H54 (cell line): Measurements from ENCODE around the gene UTF1.
A peak's percentile ranks its signal among the peaks of the same experiment; 100 is the strongest.

Source experiments
- DNase-seq: peaks from one replicate; pipeline ENCODE4 v3.0.0; 2011; ENCODE audit warnings: low spot score, mixed read lengths; ENCODE audit not compliant: insufficient read length
- FAIRE-seq: peaks from 3 replicates; lab custom pipeline; 2011; peaks lifted over from hg19 to GRCh38; lab: Jason Lieb, UNC
- POLR2A ChIP-seq: IDR thresholded peaks from 2 replicates; pipeline ENCODE4 v1.6.1; 2011; ENCODE audit warnings: low read depth, mild to moderate bottlenecking, low read length

UTF1 gene

DNA sequence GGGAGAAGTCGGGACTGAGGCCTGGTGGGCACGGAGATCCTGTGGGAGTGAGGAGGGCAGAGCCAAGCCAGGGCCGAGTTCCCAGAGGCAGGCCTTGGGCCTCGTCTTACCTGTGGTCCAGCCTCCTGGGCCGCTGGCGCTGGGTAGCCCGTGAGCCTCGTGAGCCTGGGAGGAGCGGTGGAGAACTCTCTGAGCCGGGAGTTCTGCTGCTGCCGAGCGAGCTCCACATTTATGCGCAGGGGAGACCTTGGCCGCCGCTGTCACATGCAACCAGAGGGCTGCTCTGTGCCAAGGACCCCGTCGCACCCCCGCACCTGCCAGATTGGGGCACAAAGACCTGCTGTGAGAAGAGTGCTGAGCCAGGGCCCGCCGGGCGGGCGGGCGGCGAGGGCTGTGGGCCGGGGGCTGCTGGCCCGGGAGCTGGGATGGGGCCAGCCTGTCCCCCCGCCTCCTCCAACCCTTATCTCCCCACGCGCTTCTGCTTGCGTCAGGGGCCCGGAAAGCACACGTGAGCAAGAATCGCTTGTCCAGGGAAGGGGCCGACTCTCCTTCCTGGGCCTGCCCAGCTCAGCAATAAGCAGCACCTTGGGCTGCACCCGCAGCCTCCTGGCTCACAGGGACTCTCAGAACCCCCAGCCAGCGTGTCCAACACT is 17.8 kb downstream of the UTF1 start:
- FAIRE-seq (no peak), DNase-seq (no peak)
- no peak for TF ChIP-seq POLR2A

DNA sequence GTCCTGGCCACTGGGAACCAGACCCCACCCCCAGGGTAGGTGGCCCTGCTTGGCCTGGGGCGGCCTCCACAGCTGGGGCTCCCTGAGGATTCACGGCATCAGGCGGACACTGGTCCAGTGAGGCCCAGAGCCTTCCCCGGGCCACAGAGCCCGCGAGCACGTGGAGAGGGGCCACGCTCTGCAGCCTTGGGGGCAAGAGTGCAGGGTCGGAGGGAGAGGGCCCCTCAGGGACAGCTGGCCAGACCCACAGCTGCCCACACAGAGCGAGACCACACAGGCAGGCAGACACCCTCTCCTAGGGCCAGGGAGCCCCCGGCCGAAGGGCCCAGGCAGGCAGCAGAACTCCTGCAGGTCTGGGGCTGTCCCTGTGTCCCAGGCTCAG is 18.3 kb downstream of the UTF1 start:
- no peak for FAIRE-seq
- DNase-seq, result no peak
- TF ChIP-seq POLR2A, result no peak

GRCh38 chr10:133249094-133249780 is 19.2 kb downstream of the UTF1 start:
- TF ChIP-seq POLR2A, result no peak
- FAIRE-seq, result no peak
- no peak for DNase-seq

DNA sequence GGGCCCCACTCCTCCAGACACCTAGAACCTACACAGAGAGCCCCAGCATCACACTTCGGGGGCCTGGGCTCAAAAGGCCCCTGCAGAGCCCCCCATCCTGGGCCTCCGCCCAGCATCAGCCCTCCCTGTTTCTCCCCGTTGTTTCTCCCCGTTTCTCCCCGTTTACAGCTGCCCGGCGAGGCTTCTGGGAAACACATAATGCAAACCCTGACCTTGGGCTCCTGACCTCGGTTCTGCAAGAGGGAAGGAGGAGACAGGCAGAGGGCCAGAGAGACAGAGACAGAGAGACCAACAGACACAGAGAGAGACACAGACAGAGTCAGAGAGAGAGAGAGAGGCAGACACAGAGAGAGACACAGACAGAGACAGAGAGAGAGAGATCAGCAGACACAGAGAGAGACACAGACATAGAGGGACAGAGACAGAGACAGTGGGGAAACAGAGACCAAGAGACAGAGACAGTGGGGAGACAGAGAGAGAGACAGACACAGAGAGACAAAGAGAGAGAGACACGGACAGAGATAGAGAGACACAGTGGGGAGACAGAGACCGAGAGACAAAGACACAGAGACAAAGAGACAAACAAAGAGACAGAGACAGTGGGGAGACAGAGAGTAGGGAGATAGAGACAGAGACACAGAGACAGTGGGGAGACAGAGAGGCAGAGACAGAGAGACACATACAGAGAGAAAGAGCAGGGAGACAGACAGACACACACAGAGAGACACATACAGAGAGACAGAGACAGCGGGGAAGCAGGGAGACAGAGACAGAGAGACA is 20.1 kb downstream of the UTF1 start:
- FAIRE-seq (no peak), DNase-seq (no peak)
- TF ChIP-seq POLR2A, result no peak

DNA sequence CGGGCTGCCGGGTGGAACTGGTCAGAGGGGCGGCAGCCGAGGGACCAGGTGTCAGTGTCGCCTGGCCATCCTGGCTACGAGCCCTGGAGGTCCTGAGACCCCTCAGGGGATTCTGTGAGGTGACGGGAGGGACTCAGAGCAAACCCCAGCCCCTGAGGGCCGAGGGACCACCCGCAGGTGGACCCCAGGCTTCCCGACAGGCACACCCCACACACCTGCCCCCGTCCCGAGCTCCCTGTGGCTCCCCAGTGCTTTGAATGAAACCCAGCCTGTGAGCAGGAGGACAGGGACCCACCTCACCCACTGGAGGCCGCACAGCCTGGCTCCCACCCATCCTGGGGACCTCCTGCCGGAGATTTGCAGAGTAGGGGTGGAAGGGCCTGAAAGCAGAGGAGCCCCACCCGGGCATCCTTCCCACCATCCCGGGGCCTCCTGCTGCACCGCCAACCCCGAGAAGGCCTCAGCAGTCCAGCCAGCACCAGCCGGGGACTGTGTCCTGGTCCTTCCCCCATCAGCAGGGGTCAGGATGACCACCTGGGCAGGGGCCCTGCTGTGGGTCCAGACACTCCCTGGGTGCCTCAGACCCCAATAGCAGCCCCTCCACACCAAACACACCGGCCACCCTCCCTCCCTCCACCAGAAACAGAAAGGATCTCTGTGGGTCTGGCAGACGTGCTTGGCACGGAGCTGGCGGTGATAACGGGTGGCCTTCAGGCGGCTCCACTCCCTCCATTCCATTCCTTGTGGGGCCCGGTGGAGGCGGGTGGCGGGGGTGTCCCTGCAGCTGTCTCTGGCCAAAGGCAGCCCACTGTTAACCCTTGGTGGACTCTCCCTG is 21.6 kb downstream of the UTF1 start:
- TF ChIP-seq POLR2A, result no peak
- no peak for DNase-seq
- FAIRE-seq, result no peak

GRCh38 chr10:133252223-133252552 is 22.2 kb downstream of the UTF1 start:
- FAIRE-seq, result no peak
- no peak for TF ChIP-seq POLR2A
- no peak for DNase-seq

DNA sequence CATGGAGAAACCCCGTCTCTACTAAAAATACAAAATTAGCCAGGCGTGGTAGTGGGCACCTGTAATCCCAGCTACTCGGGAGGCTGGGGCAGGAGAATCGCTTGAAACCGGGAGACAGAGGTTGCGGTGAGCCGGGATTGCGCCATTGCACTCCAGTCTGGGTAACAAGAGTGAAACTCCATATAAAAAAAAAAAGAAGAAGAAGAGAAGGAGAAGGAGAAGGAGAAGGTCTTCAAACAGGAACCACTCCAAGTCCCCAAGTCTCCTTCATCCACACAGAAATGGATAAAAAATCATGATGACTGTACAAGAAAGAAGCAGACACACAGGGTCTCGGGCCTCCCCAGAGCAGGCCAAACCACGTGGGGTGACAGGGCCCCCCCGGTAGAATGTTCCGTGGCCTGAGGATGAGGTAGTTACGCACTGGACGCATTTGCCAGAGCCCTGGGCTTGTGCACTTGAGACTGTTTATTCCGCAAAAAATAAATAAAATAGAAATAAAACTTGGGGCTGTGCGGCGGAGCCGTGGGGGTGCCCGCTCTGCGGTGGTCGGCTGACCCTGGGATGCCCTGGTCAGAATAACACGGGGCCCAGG is 23.4 kb downstream of the UTF1 start:
- no peak for TF ChIP-seq POLR2A
- DNase-seq (no peak), FAIRE-seq (no peak)

GRCh38 chr10:133254421-133255120 is 24.6 kb downstream of the UTF1 start:
- no peak for FAIRE-seq
- no peak for DNase-seq
- TF ChIP-seq POLR2A, result no peak

- DNase-seq (no peak), FAIRE-seq (no peak)
- no peak for TF ChIP-seq POLR2A
Observed at GRCh38 chr10:133255323-133255722, 25.3 kb downstream of the UTF1 start.

GRCh38 chr10:133257489-133258065 is 27.6 kb downstream of the UTF1 start:
- no peak for DNase-seq
- no peak for FAIRE-seq
- TF ChIP-seq POLR2A, result no peak

DNA sequence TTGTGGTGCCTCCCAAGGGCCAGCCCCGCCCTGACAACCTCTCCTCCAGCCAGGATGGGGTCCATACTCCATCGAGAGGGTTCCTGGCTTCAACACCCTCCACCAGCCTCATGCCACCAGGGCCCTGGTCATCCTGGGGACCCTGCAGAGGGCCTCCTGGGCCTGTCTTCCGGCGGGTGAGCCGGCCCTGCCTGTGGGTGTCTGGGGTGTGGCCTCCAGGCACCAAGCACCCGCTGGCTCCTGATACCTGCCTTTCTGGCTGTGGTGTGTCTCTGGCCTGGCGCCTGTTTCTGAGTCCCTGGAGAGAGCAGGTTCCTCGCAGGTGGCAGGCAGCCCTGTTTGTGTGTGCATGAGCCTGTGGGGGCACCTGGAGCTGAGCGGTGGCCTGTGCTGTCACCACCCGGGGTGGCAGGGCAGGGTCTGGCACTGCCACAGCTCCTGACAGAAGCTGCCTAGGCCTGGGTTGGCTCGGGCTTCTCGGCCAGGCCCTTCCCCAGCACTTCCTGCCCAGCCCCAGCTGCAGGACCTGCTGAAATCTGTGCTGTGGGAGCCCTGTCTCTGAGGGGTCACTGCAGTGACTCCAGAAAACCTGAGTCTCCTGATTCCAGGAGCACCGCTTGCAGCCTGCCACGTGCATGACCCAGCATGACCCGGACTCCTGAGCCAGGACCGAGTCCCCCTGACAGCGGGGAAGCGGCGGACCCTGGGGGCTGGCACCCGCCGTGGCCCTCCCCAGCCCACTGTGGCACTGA is 28.2 kb downstream of the UTF1 start:
- FAIRE-seq (no peak), DNase-seq (no peak)

GRCh38 chr10:133258818-133259601 is 29.0 kb downstream of the UTF1 start:
- no peak for TF ChIP-seq POLR2A
- peak; percentile 92 for DNase-seq
- FAIRE-seq, result peak; percentile 95

More for the DNA sequence above, 28.2 kb downstream of the UTF1 start:
- no peak for TF ChIP-seq POLR2A
